GM13976 (cell line): ENCODE measurements around the gene RAX2.

ENCODE experiments used
- DNase-seq: peaks from one replicate; pipeline ENCODE4 v3.0.0; 2012; ENCODE audit warnings: low spot score
- CTCF ChIP-seq: IDR thresholded peaks from 2 replicates; pipeline ENCODE4 v1.5.1; 2012; ENCODE audit warnings: borderline replicate concordance, mild to moderate bottlenecking; ENCODE audit not compliant: insufficient read depth; ENCODE audit errors: extremely low read depth, missing control alignments, control extremely low read depth
- in situ Hi-C: fragments of 300-500 bp; cut with MboI; formaldehyde crosslinking; loops from one replicate; pipeline ENCODE4 v1.12.0; 2022; ENCODE audit warnings: low sequenced_read_pairs, mixed read lengths, inconsistent platforms; ENCODE audit not compliant: unreplicated experiment

Gene RAX2

GRCh38 chr19:3790941-3791340 is 18.9 kb upstream of the RAX2 start:
- no peak for DNase-seq
- TF ChIP-seq CTCF, result no peak

GRCh38 chr19:3790209-3790734 is 18.2 kb upstream of the RAX2 start:
- DNase-seq, result no peak
- in situ Hi-C loops, result no loop called here
- TF ChIP-seq CTCF, result no peak

More at GRCh38 chr19:3790941-3791340, 18.9 kb upstream of the RAX2 start:
- in situ Hi-C loops, result no loop called here

- TF ChIP-seq CTCF, result no peak
- no peak for DNase-seq
- in situ Hi-C loops, result no loop called here
Observed at GRCh38 chr19:3788996-3789778, 17.2 kb upstream of the RAX2 start.

- no peak for TF ChIP-seq CTCF
- in situ Hi-C loops, result no loop called here
- DNase-seq, result peak; percentile 74
Observed at GRCh38 chr19:3785938-3786824, 14.2 kb upstream of the RAX2 start, which contains the start of gene MATK. Gene MATK (minus strand): TSS chr19:3786381. CDS start chr19:3785135, 1,246 bp downstream.

GRCh38 chr19:3785451-3785937 is 13.5 kb upstream of the RAX2 start:
- in situ Hi-C loops, result no loop called here
- TF ChIP-seq CTCF, result no peak
- DNase-seq, result no peak

- no peak for DNase-seq
- TF ChIP-seq CTCF, result no peak
Observed at GRCh38 chr19:3784607-3785450, 12.8 kb upstream of the RAX2 start.

More at GRCh38 chr19:3784607-3785450, 12.8 kb upstream of the RAX2 start:
- in situ Hi-C loops, result no loop called here
